ENCODE measurements around the gene DLG2. TPM values are rescaled to one million over a fixed set of nuclear protein-coding genes. Genes with fewer than 3 reads are reported as not detected.

DLG2 gene
- total and polyA plus RNA-seq, 2 of the 8 experiments (the other 6 are each of a cell fraction or from before 2014, with no cell fraction given) = 1.7 to 14.3 TPM

- no peak overlapping the region for H2AK5ac ChIP-seq (ENCODE audit: low read depth, low read length)
- no peak overlapping the region for H2BK5ac ChIP-seq (ENCODE audit: low read depth, low read length)
- H4K91ac ChIP-seq (replicated peaks; ENCODE audit: insufficient read length, low read length) = no peak overlapping the region
- no peak overlapping the region for H4K5ac ChIP-seq (ENCODE audit: insufficient read length, low read depth, low read length)
- H3K56ac ChIP-seq (replicated peaks; ENCODE audit: insufficient read length, low read depth, low read length) = no peak overlapping the region
- ChIA-PET CTCF (ENCODE audit: partially characterized antibody) (interaction anchor here (0.7 to 1.0 kb wide), 2 partner anchors 17 to 152 kb away, joined by 3 to 5 read pairs; no protein-coding TSS in a partner anchor), POLR2A (ENCODE audit: partially characterized antibody) (no interaction called here)
- no peak overlapping the region for H3K14ac ChIP-seq (ENCODE audit: insufficient read length)
- no peak overlapping the region for H2BK120ac ChIP-seq (replicated peaks; ENCODE audit: low read depth, low read length)
- no peaks in the 10 kb centered on the region for H4K20me1 ChIP-seq (replicated peaks in 1 of 2; ENCODE audit: control insufficient read depth in 1 of 2, insufficient read depth in 2 of 2, low read length in 2 of 2)
- no peak overlapping the region for H3K4me3 ChIP-seq (ENCODE audit: extremely low read depth in 1 of 4, insufficient read depth in 2 of 4, low read depth in 3 of 4, low read length in 4 of 4)
- H3K27me3 ChIP-seq (replicated peaks in 1 of 4; ENCODE audit: control insufficient read depth in 3 of 4, extremely low read depth in 1 of 4, insufficient read depth in 3 of 4, low read length in 3 of 4) = no peaks in the 10 kb centered on the region
- H2AFZ ChIP-seq (ENCODE audit: low read length) = no peak overlapping the region
- no peaks in the 10 kb centered on the region for H3K9me3 ChIP-seq (ENCODE audit: insufficient read depth in 2 of 2, low read depth in 1 of 2, low read length in 1 of 2)
- no peaks in the 10 kb centered on the region for H3K23me2 ChIP-seq (ENCODE audit: low read depth, low read length)
- no peak overlapping the region for H2BK15ac ChIP-seq (ENCODE audit: low read length)
- no peak overlapping the region for H4K8ac ChIP-seq (ENCODE audit: extremely low read depth, insufficient read depth, low read length)
- FAIRE-seq (no peak), DNase-seq (ENCODE audit: low read depth in 1 of 2, low spot score in 2 of 2) (no peak)
- H3K27ac ChIP-seq (ENCODE audit: low read depth, low read length) = no peak overlapping the region
- no peak overlapping the region for H2BK20ac ChIP-seq (ENCODE audit: low read length)
- H3K23ac ChIP-seq (ENCODE audit: insufficient read length) = no peak overlapping the region
- no peak overlapping the region for H3K4me2 ChIP-seq (ENCODE audit: insufficient read depth in 1 of 2, low read depth in 2 of 2, low read length in 2 of 2)
- H3K9ac ChIP-seq (replicated peaks in 1 of 4; ENCODE audit: extremely low read depth in 1 of 4, low read depth in 3 of 4, low read length in 3 of 4) = no peak overlapping the region
- H3K4me1 ChIP-seq (replicated peaks in 1 of 4; ENCODE audit: control insufficient read depth in 3 of 4, insufficient read depth in 4 of 4, low read length in 3 of 4) = peaks cover 0 to 13% (median 2%) of the 10 kb centered on the region in 4 experiments; a peak in 3 of 7 replicates
- H3K36me3 ChIP-seq (ENCODE audit: control insufficient read depth in 2 of 4, insufficient read depth in 4 of 4, low read length in 3 of 4) = no peaks in the 10 kb centered on the region
- no peak overlapping the region for H3K4ac ChIP-seq (replicated peaks; ENCODE audit: insufficient read length, low read depth, low read length)
- H3K79me2 ChIP-seq (ENCODE audit: control insufficient read depth in 1 of 2, insufficient read depth in 2 of 2, low read length in 2 of 2) = no peaks in the 10 kb centered on the region
- 93% methylated on average over 3 of the region's 3 CpGs; no CpG with 5 or more reads in 1 of the 2 experiments for WGBS, 2 experiments (ENCODE audit: extremely low coverage in 1 of 2, insufficient coverage in 1 of 2, insufficient read length in 1 of 2, insufficient replicate concordance in 2 of 2, low coverage in 1 of 2, low lambda C conversion rate in 2 of 2, missing lambda C conversion rate in 1 of 2)
- H3K79me1 ChIP-seq (ENCODE audit: low read depth, low read length) = no peaks in the 10 kb centered on the region
- H2BK12ac ChIP-seq (ENCODE audit: low read depth, low read length) = no peak overlapping the region
- H3K18ac ChIP-seq (ENCODE audit: extremely low read depth, low read length) = no peak overlapping the region
- TF ChIP-seq, protein P1, sequence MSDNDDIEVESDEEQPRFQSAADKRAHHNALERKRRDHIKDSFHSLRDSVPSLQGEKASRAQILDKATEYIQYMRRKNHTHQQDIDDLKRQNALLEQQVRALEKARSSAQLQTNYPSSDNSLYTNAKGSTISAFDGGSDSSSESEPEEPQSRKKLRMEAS (IDR thresholded peaks at IDR 0.05) = no peak
- no peak for TF ChIP-seq ZNF274 (IDR thresholded peaks at IDR 0.05; ENCODE audit: borderline replicate concordance, extremely low read depth, low read length)
- TF ChIP-seq USF2 (IDR thresholded peaks at IDR 0.05; ENCODE audit: low read length) = no peak
- TF ChIP-seq BCL11A (IDR thresholded peaks at IDR 0.05; ENCODE audit: low read depth in 2 of 2, low read length in 2 of 2) = no peak
- TF ChIP-seq POLR2A (IDR thresholded peaks at IDR 0.05; ENCODE audit: control extremely low read depth in 1 of 2, low read depth in 2 of 2, low read length in 2 of 2) = no peak
- TF ChIP-seq SIX5 (IDR thresholded peaks at IDR 0.05; ENCODE audit: low read depth, low read length) = no peak
- no peak for TF ChIP-seq HDAC2 (IDR thresholded peaks at IDR 0.05; ENCODE audit: borderline replicate concordance in 1 of 2, low read depth in 2 of 2, low read length in 2 of 2)
- TF ChIP-seq SIN3A (conservative IDR thresholded peaks at IDR 0.05 in 1 of 2, IDR thresholded peaks at IDR 0.05 in 1 of 2; ENCODE audit: low read depth in 1 of 2, low read length in 2 of 2) = no peak
- no peak for TF ChIP-seq SP1 (IDR thresholded peaks at IDR 0.05; ENCODE audit: low read depth, low read length)
- TF ChIP-seq POU5F1 (IDR thresholded peaks at IDR 0.05; ENCODE audit: low read depth, low read length) = no peak
- TF ChIP-seq NRF1 (IDR thresholded peaks at IDR 0.05; ENCODE audit: low read depth, low read length) = no peak
Observed at GRCh38 chr11:83663446-83663845, 1963.7 kb downstream of the DLG2 start.
